Stimulated activated CD8-positive, alpha-beta memory T cell treated with anti-CD3 and anti-CD28 coated beads, Interleukin-15, amount 100 ng/mL, for 4 hours (primary cell): ENCODE measurements around the gene ITK.
A peak's percentile ranks its signal among the peaks of the same experiment; 100 is the strongest.

ENCODE experiments used
- DNase-seq, 2 donors: peaks; one replicate each; pipeline ENCODE4 v3.0.0-alpha.2; 2020; ENCODE audit warnings: low read depth in 2 of 2

The ITK gene

DNA sequence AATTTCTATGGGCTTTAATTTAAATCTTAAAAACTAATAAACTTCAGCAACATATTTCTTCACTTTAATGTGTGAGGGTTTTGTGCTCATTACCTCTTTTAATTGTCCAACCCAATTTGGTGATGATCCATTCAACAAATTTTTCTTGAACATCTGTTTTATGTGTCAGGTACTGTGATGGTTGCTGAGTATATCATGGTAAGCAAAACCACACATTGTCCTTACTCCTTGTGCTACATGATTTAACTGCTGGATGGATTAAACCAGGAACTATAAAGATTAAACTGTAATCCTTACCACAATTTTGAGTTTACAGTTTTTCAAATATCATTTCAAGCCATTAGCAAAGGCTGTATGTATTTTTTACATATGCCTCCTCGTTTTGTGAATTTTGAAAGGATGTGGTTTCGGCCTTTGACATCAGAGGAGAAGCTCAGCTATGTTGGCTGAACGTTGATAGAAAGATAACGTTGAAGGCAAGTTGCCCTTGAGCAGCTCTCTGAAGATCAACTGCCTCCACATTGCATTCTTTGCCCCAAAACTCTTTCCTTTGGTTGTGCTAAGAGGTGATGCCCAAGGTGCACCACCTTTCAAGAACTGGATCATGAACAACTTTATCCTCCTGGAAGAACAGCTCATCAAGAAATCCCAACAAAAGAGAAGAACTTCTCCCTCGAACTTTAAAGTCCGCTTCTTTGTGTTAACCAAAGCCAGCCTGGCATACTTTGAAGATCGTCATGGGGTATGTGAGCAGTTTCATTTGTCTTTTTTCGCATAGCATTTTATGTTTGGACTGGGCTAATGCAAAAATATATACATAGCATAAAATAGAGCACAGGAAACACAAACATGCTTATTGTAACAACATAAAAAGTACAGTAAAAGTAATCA lies at the start of gene ITK:
Gene ITK, plus strand, starts transcription at position 467 of the 891 bp plus-strand sequence. Its CDS starts 138 bp downstream, at position 605.
- DNase-seq: no peak

DNA sequence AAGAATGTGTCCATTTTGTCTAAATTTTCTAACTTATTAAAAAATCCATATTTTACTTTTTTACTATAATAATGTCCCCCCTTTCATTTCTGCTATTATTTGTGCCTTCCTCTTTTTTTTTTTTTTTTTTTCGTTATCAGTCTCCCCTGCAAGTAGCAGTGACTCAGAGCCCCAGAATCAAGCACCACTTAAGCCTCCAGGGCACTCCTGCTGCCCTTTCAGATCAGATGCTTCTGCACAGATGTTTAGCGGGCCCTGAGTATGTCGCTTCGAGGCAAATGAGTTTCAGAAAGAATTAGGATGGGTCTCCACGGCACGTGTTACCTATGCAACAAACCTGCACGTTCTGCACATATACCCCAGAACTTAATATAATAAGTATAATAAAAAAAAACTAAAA lies 49.7 kb upstream of the ITK start:
- no peak for DNase-seq

DNA sequence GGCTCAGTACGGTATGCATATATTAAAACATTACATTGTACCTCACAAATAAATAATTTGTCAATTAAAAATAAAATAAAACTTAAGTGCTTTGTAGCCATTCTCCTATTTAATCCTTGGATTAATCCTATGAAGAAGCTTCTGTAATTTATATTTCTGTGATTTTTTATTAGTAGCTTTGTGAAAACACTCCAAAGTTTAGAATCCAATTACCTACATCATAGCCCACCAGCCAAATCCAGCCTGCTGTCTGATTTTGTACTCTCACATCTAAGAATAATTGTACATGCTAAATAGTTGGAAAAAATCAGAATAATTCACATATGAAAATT lies 48.4 kb upstream of the ITK start:
- no peak for DNase-seq

DNA sequence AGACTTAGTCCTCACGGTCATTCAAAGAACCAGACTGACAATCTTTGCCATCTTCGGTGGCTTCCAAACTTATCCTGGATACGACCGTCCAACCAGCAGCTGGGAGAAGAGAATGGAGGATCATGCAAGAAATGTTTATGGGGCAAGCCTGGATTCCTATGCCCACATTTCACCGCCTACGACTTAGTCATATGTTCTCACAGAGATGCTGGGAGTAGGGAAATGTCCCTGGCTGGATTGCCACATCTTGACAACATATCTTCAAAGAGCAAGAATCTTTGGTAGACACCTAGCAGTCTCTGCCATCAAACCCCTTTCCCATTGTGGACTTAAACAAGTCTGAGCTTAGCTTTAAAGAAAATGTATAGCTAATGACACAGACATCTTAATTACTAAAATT lies 42.9 kb upstream of the ITK start:
- DNase-seq: no peak

DNA sequence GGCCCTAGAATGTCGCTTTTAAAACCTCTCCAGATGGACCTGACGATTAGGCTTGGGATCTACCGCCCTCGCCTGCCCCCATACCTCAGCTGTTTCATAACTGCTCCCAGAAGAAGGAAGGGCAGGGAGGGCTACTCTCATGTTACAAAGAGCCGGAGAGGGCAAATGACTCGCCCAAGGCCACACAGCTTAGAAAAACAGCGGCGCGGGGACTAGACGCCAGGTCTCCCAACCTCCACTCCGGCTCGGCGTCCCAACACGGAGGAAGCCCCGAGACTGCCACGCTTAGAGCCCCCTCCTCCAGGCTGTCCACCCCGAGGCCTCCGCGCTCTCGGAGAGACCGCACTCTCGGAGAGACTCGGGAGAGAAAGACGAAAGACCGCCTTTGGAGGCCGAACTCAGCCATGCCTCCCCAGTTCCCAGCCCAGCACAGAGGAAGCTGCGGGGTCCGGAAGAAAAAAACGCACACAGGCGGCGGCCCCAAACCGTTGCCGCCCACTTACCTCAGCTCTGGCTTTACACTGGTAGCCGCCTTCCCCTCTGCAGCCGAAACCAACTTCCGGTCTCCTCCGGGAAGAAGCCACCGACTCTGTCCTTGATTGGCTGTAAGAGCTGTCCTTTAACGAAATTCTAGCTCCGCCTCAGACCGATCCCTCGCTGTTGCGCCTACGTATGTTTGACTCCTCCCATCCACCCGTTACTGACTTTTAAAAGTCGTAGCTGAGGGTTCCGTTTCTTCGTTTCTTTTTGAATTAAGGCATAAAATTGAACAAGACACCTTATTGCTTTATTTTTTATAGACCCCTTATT lies 38.1 kb upstream of the ITK start, which contains the start of gene MED7:
Gene MED7, minus strand, starts transcription at position 549 of the 810 bp plus-strand sequence. CDS start 3,434 bp downstream, outside the sequence.
- DNase-seq: peak; percentile 76 to 91

DNA sequence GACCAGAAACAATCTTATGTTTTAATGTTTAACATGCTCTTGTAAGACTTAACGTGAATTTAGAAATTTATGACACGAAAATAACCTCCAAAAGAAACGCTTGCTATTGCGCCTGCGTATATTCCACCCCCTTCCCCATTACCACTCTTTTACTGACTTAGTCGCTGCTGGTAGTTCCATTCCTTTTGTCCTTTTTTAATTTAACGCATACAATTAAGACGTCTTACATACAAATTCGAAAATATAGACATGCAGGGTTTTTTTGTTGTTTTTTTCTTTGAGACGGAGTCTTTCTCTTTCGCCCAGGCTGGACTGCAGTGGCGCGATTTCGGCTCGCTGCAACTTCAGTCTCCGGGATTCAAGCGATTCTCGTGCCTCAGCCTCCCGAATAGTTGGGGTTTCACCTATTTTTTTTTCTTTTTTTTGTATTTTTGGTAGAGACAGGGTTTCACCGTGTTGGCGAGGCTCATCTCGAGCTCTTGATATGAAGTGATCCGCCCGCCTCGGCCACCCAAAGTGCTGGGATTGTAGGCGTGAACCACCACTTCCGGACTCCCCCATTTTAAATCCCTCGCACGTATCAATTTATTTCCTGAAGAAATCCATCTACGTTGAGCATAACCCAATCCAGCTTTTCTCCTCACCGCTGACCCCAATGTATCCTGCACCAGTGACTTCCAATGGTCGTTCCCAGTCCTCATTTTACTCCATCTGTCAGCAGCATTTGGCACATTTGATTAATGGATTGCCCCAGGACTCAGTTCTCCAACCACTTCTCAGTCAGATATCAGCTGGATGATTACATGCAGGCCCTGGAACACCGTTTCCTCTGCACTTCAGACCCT lies 37.3 kb upstream of the ITK start:
- DNase-seq: no peak

DNA sequence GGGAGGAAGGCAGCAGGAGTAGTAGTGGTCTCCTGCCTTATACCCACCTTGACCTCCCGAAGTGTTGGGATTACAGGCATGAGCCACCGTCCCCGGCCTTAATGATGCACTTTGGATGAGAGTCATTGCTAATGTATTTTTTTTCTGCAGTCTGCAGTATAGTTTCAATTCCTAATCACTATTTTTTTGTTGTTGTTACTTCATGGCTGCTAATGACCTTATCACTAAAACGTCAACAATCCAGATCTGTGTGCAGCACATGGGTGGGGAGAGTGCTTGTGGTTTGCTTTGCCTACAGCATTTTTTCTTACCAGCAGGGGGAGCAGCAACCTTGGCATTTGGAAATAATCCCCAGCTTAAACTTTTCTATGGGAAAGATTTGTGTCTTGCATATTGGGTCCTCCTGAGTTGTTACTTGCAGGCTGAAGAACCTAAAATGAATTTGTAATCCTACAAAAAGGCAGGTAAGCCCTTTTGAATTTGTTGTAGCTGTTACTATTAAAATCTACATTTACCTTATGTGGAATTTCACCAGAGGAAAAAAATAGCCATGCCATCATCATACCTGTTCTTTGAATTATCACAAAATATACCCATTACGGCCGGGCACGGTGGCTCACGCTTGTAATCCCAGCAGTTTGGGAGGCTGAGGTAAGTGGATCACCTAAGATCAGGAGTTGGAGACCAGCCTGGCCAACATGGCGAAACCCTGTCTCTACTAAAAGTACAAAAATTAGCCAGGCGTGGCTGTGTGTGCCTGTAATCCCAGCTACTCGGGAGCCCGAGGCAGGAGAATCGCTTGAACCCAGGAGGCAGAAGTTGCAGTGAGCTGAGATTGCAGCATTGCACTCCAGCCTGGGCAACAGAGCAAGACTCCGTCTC lies 31.7 kb upstream of the ITK start:
- DNase-seq: peak; percentile 44 to 77

DNA sequence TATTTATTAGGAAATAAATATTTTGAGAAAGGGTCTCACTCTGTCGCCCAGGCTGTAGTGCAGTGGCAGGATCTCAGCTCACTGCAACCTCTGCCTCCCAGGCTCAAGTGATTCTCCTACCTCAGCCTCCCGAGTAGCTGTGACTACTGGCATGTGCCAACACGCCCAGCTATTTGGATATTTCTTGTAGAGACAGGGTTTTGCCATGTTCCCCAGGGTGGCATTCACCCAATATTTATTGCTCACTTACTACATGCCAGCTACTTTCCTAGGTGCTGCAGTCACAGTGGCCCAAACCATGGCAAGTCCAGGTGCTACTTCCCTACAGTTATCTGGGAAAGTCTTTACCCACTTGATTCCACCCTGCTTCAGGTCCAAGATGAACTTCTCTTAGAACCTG lies 29.6 kb upstream of the ITK start:
- DNase-seq: no peak

DNA sequence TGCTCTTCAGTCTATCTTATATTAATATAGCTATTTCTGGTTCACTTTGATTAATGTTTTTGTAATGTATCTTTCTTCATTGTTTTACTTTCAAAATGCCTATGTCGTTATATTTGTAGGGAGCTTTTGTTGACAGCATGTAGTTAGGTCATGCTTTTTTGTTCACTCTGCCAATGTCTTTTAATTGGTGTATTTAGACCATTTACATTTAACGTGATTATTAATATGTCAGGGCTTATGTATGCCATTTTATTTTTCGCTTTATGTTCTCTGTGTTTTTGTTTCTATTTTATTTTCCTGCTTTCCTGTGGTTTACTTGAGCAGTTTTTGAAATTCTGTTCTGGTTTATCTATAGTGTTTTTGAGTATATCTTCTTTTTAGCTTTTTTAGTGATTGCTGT lies 25.3 kb upstream of the ITK start:
- DNase-seq: no peak

DNA sequence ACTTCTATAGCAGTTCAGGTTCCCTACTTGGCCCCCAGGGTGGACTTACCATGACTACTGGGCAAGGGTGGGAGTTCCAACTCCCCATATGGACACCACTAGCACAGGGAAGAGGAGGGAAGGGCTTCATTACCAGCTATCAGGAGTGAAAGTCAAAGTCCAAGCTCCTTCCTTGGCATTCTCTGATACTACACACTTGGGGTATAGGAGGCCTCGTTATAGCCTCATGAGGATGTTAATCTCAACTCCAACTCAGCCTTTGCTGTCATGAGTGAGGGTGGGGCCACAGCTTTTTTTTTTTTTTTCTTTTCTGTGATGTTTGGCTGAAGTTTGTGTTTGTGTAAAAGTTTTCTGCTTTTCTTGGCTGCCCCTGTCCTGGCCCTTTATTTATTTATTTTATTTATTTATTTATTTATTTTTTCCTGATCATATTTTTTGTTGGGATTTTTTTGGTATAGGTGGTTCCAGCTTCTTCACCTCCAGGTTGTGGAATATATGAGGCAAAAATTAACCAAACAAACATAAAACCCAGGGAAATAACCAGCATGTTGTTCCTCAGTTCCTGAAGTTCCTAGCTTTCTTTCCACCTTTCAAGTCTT lies 23.2 kb upstream of the ITK start:
- no peak for DNase-seq

DNA sequence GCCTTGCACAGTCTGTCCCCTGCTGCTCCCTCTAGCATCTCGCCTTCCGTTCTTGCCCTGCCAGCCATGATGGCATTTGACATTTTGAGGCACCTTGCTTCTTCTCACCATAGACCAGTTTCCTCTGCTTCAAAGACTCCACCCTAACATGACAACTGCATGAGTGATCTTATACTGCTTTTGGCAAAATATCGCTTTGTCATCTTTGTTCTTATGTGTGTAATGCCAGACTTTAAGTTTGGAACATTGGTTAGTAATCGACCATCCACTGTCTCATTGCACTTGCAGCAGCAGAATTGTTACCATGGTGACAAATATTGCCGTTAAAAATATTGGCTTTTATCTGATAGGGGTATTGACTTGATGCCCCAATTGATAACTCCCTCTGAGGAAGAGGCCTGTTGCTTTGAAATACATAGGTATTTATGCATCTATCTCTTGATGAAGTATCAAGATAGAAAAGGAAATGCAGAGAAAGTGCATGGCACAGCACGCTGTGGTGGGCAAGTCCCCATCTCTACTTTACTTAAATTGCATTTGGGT lies 21.4 kb upstream of the ITK start:
- DNase-seq: no peak

DNA sequence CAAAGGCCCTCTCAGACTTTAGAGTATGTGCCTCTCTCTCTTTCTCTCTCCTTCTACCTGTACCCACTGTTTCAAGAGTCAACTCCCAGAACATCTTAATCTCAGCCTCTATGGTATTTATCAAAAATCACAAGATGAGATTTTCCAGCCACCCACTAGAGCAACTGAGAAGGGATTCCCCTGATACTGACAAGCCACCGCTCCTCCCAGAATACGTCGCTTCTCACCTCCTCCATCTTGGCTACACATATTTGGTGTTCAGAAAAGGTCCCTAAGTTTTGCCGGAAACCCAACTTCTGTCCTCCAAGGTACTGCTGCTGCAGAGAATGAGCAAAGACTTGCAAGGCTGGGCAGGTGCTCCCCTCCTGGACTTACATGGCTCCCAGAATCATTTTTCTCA lies 20.6 kb upstream of the ITK start:
- no peak for DNase-seq

DNA sequence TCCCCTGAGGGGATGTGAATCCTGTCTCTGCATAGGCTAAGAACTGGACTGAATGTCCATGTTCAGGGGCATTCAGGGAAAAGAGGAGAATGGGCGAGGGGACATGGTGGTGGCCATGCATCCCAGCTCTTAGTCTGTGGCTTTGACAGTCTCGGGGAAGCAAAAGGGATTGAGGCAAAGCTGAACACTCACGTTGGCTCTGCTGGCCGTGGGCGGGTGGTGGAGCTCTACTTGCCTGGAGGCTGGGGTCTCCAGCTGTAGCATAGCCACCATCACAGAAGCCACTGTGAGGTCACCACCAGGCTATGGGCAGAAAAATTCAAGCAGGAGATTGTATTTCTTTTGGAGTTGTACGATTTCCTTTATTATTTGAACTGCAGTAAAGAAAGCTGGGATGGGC lies 18.6 kb upstream of the ITK start:
- no peak for DNase-seq

DNA sequence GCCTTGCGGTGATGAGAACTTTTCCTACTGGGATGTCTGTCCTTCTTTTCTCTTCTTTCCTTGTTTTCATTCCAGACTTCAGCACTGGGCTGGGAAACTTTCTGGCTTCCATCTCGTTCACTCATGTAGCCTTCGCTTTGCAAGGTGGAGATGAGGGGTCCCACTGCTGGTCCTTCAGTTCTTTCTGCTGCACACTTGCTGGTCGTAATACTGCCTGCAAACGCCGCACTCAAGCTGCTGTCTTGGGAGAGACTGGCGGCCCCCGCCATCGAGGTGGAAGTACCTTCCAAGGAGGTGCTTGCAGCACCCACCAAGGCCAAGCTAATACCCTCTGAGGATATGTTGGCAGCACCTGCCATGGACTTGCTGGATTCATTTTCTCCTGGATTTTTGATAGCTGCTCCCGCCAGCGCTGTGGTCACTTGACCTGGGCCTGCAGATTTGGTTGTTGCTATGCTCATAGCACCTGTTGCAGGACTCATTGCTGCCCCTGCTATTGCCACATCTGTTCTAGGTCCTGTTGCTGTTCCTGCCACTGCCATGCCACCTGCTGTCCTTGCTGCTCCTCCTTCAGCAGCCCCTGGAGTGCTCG lies 17.6 kb upstream of the ITK start:
- no peak for DNase-seq

DNA sequence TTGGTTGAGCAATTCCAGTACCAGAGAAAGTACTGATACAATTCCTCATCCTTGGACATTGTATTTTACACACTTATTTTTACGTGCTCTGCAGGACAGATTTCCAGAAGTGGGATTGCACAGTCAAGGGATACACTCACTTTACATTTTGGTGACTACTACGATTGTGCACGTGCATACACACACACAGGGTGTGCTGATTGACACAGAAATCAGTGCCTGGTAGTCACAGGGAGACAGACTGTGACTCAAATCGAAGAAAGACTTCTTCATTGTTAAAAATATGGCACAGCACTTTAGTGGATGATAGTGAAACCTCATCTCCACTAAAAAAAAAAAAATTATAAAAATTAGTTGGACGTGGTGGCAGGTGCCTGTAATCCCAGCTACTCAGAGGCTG lies 16.1 kb upstream of the ITK start:
- no peak for DNase-seq

DNA sequence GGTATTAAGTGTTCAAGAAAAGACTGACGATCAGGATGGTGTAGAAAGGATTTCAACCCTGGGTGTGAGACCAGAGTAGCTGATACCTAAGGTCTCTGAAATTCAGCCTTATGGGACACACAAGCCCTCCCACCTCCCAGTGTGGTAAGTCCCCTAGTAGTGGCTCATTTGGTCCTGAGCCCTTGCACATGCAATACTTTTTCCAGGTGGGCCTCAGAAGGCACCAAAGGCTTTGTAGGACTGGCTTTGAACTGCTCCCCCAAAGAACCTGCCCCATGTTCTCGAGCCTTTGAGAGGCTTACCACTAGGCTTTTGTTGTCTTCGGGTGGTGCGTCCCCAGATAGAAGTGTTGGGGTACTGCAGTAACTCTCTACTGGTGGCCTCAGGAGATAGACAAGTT lies 15.4 kb upstream of the ITK start:
- DNase-seq: no peak

DNA sequence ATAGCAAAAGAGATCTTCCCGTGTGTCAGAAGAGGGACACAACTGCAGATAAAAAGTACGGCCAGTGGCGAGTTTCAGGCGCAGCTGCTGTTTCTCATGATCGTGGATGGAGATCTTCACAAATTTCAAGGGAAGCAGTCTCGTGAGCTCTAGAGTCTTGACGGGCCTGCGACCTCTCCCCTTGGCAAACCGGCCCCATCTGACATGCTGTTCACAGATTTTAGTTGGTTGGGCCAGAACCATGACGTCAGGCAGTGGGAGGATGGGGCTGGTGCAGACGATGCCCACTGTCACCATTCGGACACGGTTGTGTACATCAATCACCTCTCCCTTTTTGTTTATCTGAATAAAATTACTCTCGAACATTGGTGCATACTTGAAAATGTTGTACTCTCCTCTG lies 15.0 kb upstream of the ITK start:
- DNase-seq: no peak

DNA sequence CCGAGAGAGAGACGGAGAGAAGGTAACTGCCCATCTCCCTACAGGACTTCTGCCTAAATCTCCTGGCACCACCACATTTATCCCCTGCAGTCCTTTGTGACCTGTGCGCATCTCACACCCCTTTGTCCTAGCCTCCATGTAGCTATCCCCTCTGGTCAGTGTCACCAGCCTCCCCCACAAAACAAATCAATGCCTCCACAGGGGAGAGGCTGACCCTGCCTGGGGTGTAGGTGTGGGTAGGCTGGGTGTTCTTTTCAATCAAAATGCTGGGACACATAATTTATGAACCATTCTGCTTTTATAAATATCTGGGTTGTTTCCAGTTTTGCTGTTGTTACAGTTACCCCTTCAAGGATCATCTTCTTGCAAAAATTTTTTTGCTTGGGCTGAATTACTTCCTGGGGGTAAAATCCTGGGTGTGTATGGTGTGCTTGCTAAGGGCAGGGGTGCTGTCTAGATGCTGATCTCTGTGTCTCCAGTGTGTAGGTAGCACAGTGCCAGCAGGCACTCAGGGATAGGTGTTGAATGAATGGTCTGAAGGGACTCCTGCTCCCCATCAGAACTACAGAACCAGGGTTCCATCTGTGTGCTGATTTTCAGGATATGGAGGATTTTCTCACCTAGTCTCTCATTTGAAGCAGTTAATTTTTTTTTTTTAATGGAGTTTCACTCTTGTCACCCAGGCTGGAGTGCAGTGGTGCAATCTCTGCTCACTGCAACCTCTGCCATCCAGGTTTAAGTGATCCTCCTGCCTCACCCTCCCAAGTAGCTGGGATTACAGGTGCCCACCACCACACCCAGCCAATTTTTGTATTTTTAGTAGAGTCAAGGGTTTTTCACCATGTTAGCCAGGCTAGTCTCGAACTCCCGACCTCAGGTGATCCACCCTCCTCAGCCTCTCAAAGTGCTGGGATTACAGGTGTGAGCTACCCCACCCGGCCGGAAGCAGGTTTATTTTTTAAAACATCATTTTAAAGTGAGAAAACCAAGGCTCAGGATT lies 14.1 kb upstream of the ITK start, which contains the start of gene GARIN3:
Gene GARIN3, minus strand, starts transcription at position 51 of the 1,000 bp plus-strand sequence. CDS start 96 bp downstream, outside the sequence.
- DNase-seq: no peak

DNA sequence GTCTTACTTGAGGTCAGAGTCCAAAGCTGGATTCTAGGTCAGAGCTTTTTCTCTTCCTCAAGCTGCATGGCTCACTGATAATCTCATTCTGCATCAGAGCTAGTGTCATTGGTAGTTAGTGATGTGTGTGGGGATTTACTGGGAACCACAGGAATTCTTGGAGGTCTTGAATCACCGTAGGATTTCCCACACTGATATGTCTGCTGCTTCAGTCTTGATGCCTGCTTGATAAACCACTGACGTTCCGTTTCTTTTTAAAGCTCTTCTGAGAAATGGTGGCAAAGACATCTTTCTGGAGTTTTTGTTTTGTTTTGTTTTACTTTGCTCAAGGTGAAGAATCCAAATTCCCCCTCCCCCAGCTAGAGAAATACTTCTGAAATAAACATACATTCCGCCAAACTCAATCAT lies 13.4 kb upstream of the ITK start:
- no peak for DNase-seq
